ENCODE measurements around the gene SNPH.
"Not testable (repeated sequence)": the region's sequence is repeated elsewhere in the genome, so short reads cannot be mapped to it uniquely, and the experiment has no call there.

The SNPH gene

DNA sequence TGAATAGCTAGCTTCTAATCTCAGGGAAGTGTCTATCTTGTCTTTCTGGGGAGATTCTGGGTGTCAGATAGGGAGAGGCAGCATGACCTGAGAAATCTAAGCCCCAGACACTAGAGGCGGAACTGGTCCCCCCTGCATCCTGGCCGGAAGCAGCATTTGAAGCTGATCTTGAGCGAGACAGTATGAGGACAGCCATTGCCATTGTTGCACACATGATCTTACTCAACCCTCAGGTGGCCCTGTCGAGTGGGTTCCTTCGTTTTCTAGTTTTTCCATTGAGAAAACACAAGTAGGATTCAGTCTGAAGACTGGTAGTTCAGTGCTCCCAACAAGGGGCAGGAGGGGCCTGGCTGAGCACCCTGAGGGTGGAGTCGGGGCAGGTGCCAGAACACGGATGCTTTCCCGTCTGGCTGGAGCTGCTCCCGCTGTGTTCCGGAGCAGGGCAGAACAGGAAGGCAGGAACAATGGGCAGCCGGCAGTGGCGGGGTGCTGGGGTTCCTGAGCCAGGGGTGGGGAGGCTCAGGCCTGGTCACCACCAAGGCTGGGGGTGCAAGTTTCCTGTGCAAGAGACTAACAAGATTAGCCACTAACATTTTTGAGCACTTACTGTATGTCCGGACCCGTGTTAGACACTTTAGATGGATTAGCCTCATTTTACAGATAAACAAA, 70.7 kb downstream of the SNPH start:
- Histone ChIP-seq H3K9me3 (ENCODE audit: control insufficient read depth, insufficient read depth, low read length) (no peaks in the 10 kb centered on the region), H3K9ac (ENCODE audit: low read depth, low read length) (no peak overlapping the region), H3K36me3 (ENCODE audit: insufficient read depth, low read length) (no peaks in the 10 kb centered on the region), H3K4me1 (ENCODE audit: insufficient read depth, low read length) (no peaks in the 10 kb centered on the region)

DNA sequence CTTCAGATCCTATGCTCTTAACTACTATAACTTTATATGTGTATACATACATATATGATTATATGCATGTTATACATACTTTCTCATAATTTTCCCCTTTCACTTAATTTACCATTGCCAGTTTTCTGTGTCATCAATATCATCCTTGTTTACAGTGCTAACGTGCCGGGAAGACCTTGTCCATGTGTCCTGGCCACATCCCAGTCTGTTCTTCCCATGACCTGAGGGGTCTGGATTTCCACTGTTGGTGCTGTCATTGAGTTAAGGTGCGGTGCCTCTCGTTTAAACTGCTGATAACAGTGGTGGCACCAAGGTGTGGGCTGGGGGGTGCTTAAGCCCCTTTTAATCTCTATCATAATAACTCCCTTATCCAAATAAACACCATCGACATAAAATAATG, 71.3 kb downstream of the SNPH start:
- Histone ChIP-seq H3K4me1 (ENCODE audit: insufficient read depth, low read length) (no peaks in the 10 kb centered on the region), H3K9ac (ENCODE audit: low read depth, low read length) (no peak overlapping the region), H3K36me3 (ENCODE audit: insufficient read depth, low read length) (no peaks in the 10 kb centered on the region), H3K9me3 (ENCODE audit: control insufficient read depth, insufficient read depth, low read length) (no peaks in the 10 kb centered on the region)

DNA sequence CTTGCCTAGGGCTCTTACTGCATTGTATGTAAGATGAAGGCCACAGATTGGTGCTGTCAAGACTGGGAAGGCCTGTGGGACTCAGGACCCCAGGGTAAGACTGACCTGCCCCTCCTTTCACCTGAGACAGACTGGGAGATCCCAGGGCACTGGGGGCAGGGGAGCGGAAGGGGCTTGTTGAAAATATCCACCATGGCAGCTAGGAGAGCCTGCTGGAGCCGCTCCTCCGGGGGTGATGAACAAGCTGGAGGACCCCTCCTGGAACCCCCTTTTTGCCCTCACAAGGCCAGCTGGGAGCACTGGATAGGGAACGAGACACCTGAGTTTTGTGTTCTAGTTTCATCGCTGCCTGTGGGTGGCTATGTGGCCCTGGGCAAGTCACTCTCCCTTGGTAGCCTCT, 72.0 kb downstream of the SNPH start:
- Histone ChIP-seq H3K9me3 (ENCODE audit: control insufficient read depth, insufficient read depth, low read length) (no peaks in the 10 kb centered on the region), H3K9ac (ENCODE audit: low read depth, low read length) (no peak overlapping the region), H3K4me1 (ENCODE audit: insufficient read depth, low read length) (no peaks in the 10 kb centered on the region), H3K36me3 (ENCODE audit: insufficient read depth, low read length) (no peaks in the 10 kb centered on the region)

DNA sequence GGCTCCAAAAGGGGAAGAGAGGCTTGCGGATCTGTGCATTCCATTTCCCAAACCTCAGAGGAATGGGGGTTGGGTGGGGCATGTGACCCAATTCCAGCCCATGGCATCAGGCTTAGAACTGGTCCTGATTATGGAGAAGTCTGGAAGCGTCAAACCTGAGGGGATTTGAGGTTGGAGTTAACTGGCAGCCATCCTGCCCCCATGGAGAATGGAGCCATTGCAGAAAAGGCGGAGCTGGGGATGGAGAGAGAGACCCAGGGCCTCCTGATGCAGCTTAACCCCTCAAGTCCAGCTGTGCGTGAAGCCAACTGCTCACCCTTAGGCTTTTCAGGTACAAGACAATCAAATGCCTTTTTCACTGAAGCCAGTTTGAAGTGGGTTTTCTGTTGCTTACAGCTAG, 72.7 kb downstream of the SNPH start:
- Histone ChIP-seq H3K36me3 (ENCODE audit: insufficient read depth, low read length) (no peaks in the 10 kb centered on the region), H3K9ac (ENCODE audit: low read depth, low read length) (no peak overlapping the region), H3K4me1 (ENCODE audit: insufficient read depth, low read length) (no peaks in the 10 kb centered on the region), H3K9me3 (ENCODE audit: control insufficient read depth, insufficient read depth, low read length) (no peaks in the 10 kb centered on the region)

DNA sequence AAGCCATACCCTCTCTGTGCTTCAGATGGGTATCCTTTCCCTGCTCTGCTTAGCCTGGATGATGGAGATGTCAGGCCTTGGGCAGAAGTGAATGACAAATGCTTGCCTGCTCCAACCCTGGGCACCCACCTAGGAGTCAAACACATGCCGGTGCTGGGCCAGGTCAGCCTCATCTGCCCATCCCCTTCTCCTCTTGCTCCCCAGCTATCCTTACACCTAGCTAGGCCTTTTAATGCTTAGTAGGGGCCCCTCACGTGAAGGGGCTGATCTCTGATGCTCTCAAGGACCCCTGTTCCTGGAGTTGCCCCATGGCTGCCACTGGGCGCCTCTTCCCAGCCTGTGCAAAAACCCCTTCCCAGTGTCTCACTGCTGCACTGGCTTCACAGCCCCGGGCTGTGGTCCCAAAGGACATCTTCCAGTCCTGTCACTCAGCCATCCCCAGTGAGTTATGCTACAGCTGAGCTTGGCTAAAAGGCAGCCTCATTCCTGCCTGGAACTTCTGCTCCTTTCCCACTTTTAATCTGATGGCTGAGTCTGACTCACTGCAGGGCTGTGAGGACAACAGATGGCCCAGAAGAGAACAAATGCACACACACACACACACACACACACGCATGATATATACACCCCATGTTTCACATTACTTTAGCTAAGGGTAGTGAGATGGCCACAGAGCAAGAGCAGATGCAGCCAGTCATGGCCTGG, 75.6 kb downstream of the SNPH start:
- Histone ChIP-seq H3K36me3 (ENCODE audit: insufficient read depth, low read length) (no peaks in the 10 kb centered on the region), H3K9ac (ENCODE audit: low read depth, low read length) (no peak overlapping the region), H3K4me1 (ENCODE audit: insufficient read depth, low read length) (no peaks in the 10 kb centered on the region), H3K9me3 (ENCODE audit: control insufficient read depth, insufficient read depth, low read length) (0 out of 2 replicates have a peak, but pooled peaks cover under 1% of the 10 kb centered on the region)

DNA sequence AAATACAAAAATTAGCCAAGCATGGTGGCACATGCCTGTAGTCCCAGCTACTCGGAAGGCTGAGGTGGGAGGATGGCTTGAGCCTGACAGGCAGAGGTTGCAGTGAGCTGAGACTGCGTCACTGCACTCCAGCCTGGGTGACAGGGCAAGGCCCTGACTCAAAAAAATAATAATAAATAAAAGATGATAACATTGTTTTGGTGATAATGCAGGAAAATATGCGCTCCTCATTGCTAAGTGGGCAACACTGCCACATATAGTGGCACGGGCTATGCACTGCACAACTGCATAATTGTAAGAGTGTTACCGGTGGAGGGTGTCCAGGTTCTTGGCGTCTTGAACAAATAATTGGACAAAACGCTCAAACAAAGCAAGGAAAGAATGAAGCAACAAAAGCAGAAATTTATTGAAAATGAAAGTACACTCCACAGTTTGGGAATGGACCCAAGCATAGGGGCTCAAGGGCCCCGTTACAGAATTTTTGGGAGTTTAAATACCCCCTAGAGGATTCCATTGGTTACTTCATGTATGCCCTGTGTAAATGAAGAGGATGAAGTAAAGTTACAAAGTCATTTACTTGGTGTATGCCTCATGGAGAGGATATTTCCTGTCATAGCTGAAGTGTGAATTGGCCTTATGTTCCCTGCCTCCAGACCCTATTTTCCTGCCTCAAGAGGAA, 77.5 kb downstream of the SNPH start:
- H3K9me3 ChIP-seq (ENCODE audit: control insufficient read depth, insufficient read depth, low read length); H3K9ac ChIP-seq (ENCODE audit: low read depth, low read length); H3K4me1 ChIP-seq (ENCODE audit: insufficient read depth, low read length); H3K36me3 ChIP-seq (ENCODE audit: insufficient read depth, low read length): not testable (repeated sequence)

DNA sequence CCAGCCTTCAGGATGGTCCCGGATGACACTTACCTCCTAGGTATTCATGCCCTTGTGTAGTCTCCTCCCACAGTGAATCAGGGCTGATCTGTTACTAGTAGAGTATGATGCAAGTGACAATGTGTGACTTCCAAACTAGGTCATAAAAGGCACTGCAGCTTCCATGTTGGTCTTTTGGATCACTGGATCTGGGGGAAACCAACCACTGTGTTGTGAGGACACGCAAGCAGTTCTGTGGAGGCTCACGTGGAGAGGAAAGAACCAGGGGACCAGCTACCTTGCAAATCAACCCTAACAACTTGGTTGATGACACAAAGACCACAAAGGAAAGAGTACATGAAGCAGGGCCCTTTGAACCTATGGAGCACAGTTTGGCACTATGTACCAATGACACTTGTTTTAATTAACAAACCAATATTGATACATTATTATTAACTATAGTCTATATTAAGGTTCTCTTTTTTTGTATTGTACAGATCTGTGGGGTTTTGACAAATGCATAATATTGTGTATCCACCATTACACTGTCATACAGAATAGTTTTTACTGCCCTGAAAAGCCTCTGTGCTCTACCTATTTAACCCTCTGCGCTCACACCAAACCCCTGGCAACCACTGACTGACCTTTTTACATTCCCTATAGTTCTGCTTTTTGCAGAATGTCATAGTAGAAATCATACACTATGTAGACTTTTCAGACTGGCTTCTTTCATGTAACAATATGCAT, 79.1 kb downstream of the SNPH start:
- no peaks in the 10 kb centered on the region for H3K36me3 ChIP-seq (ENCODE audit: insufficient read depth, low read length)
- peaks cover 8% of the 10 kb centered on the region; the same call in 1 of the 2 replicates for H3K9me3 ChIP-seq (ENCODE audit: control insufficient read depth, insufficient read depth, low read length)
- H3K9ac ChIP-seq (ENCODE audit: low read depth, low read length): no peak overlapping the region
- no peaks in the 10 kb centered on the region for H3K4me1 ChIP-seq (ENCODE audit: insufficient read depth, low read length)

DNA sequence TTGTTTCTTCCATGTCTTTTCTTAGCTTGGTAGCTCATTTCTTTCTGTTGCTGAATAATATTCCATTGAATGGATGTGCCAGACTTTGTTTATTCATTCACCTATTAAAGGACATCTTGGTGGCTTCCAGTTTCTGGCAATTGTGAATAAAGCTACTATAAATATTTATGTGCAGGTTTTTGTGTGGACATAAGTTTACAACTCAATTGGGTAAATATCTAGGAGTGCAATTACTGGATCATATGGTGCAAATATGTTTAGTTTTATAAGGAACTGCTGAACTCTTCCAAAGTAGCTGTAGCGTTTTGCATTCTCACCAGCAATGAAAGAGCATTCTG, 79.6 kb downstream of the SNPH start:
- Histone ChIP-seq H3K9me3 (ENCODE audit: control insufficient read depth, insufficient read depth, low read length) (peaks cover 8% of the 10 kb centered on the region; the same call in 1 of the 2 replicates), H3K4me1 (ENCODE audit: insufficient read depth, low read length) (no peaks in the 10 kb centered on the region), H3K9ac (ENCODE audit: low read depth, low read length) (no peak overlapping the region), H3K36me3 (ENCODE audit: insufficient read depth, low read length) (no peaks in the 10 kb centered on the region)

DNA sequence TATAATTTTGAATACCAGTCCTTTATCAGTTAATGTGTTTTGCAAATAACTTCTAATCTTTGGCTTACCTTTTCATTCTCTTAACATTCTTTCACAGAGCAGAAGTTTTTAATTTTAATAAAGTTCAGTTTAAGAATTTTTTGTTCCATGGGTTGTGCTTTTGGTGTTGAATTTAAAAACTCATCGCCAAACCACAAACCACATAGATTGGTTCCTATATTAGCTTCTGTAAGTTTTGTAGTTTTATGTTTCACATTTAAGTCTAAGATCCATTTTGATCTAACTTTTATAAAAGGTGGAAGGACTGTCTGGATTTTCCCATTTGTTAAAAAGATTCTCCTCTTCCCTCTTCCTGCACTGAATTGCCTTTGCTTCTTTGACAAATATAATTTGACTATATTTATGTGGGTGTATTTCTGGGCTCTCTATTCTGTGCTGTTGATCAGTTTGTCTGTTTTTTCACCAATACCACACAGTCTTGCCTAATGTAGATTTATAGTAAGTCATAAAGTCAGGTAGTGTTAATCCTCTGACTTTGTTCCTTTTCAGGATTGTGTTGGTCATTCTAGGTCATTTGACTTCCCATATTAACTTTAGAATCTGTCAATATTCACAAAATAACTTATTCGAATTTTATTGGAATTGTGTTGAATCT, 80.3 kb downstream of the SNPH start:
- Histone ChIP-seq H3K9me3 (ENCODE audit: control insufficient read depth, insufficient read depth, low read length) (peaks cover 8% of the 10 kb centered on the region; the same call in 1 of the 2 replicates), H3K36me3 (ENCODE audit: insufficient read depth, low read length) (no peaks in the 10 kb centered on the region), H3K4me1 (ENCODE audit: insufficient read depth, low read length) (no peaks in the 10 kb centered on the region), H3K9ac (ENCODE audit: low read depth, low read length) (no peak overlapping the region)

DNA sequence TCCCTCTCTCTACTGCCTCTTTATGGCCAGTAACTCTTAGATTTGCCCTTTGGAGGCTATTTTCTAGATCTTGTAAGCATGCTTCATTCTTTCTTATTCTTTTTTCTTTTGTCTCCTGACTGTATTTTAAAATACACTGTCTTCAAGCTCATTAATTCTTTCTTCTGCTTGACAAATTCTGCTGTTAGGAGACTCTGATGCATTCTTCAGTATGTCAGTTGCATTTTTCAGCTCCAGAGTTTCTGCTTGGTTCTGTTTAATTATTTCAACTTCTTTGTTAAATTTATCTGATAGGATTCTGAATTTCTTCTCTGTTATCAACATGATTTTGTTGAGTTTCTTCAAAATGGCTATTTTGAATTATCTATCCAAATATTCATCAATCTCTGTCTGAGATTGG, 87.9 kb downstream of the SNPH start:
- no peaks in the 10 kb centered on the region for H3K4me1 ChIP-seq (ENCODE audit: insufficient read depth, low read length)

DNA sequence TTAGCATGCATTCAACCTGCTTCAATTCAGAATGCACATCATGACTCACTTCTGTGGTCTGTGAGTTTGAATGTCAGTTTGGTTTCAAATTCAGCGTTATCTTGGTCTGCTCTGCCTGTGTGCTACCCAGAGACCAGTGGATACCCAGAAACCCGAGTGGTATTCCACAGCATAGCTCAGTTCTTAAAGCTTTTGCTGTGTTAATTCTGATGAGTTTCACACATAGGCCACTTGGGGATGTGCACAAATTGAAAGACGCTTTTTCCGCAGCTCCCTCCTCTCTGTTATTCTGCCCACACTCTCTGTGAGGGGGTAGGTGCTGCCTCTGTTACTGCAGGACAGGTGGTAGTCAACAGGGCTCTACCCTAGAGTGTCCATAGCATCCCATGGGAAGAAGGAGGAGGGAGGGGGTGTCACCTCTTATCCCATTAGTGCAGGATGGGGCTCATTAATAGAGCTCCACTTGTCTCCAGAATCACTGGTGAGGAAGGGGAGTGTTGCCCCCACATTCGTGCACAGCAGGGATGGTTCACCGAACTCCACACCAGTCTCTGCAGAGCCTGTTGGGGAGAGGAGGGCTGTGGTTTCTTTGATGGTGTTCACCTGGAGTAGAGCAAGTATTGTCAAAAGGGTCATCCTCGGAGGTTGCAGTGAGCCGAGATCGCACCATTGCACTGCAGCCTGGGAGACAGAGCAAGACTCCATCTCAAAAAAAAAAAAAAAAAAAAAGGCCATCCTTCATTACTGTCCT, 92.0 kb downstream of the SNPH start:
- Histone ChIP-seq H3K9ac (ENCODE audit: low read depth, low read length) (no peak overlapping the region), H3K36me3 (ENCODE audit: insufficient read depth, low read length) (peaks cover 8% of the 10 kb centered on the region; the same call in 1 of the 2 replicates), H3K9me3 (ENCODE audit: control insufficient read depth, insufficient read depth, low read length) (no peaks in the 10 kb centered on the region), H3K4me1 (ENCODE audit: insufficient read depth, low read length) (no peaks in the 10 kb centered on the region)

More for the DNA sequence above, 87.9 kb downstream of the SNPH start:
- Histone ChIP-seq H3K9ac (ENCODE audit: low read depth, low read length) (no peak overlapping the region), H3K36me3 (ENCODE audit: insufficient read depth, low read length) (0 out of 2 replicates have a peak, but pooled peaks cover 5% of the 10 kb centered on the region), H3K9me3 (ENCODE audit: control insufficient read depth, insufficient read depth, low read length) (no peaks in the 10 kb centered on the region)
